SJCRH30 (cell line): ENCODE results near the gene ECE1. TPM values are rescaled to one million over a fixed set of nuclear protein-coding genes. Genes with fewer than 3 reads are reported as not detected.
A peak's percentile ranks its signal among the peaks of the same experiment; 100 is the strongest.

Source experiments
- DNase-seq, 2 experiments: peaks; one replicate each; pipeline ENCODE4 v3.0.0-alpha.2; 2015 to 2020
- H3K27ac ChIP-seq: fragments of 250-450 bp; sonication (Bioruptor Pico); 2 replicates; pipeline ENCODE4 v1.5.1; 2020; ENCODE audit warnings: mild to moderate bottlenecking, moderate library complexity
- H3K27me3 ChIP-seq: fragments of 250-450 bp; sonication (Bioruptor Pico); 2 replicates; pipeline ENCODE4 v1.5.1; 2020; ENCODE audit warnings: mild to moderate bottlenecking, moderate library complexity
- H3K36me3 ChIP-seq: fragments of 250-450 bp; sonication (Bioruptor Pico); 2 replicates; pipeline ENCODE4 v1.5.1; 2020; ENCODE audit warnings: mild to moderate bottlenecking, moderate library complexity
- H3K4me1 ChIP-seq: fragments of 250-450 bp; sonication (Bioruptor Pico); 2 replicates; pipeline ENCODE4 v1.5.1; 2020; ENCODE audit warnings: mild to moderate bottlenecking, moderate library complexity
- H3K4me3 ChIP-seq: fragments of 250-450 bp; sonication (Bioruptor Pico); 2 replicates; pipeline ENCODE4 v1.5.1; 2020; ENCODE audit warnings: mild to moderate bottlenecking, moderate library complexity
- H3K9me3 ChIP-seq: fragments of 250-450 bp; sonication (Bioruptor Pico); replicated peaks from 2 replicates; pipeline ENCODE4 v1.5.1; 2020; ENCODE audit warnings: mild to moderate bottlenecking, moderate library complexity
- total RNA-seq: library from RNA; depleted of rRNA; stranded (reverse); fragments of >200 nt; shearing (Covaris generic); gene quantifications from 2 replicates; pipeline ENCODE4 v1.2.3, GENCODE V29; 2014

Gene ECE1
- total RNA-seq, 1 experiment from 2014 or later = 74.5 TPM

DNA sequence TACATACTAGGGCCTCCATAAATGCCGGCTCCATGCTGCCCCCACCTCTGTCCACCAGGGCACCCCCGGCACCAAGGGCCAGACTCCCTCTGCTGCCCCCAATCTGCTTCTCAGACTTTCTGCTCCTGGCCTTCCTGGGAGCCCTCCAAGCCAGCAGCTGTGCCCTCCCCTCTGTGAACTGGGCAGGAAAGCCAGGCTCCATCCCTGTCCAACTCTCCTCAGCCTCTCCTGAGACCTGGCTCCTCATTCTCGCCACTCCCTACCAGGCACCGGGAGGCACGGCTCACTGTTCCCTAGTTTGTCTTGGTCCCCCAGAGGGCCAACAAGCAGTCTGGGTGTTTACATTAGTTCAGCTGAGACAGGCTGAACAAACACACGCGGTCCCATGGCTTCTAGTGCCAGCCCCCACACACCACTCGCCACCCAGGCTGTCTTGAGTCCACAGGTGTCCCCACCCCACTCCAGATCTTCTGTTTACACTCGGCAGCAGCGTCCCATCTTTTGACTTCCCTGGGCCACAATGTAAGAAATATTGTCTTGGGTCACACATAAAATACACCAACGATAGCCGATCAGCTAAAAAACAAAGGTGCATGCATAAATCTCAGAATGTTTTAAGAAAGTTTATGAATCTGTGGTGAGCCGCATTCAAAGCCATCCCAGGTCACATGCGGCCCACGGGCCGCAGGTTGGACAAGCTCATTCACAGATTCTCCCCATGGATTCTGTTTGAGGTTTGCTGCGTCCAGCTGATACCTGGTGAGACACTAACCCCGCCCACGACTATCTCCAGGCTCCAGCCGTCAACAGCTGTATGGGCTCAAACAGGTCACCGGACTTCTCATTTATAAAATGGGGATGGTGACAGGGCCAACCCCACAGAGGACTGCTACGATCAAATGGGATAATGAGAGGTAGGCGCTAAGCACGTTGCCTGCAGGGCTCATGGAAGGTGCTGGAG lies 29.5 kb upstream of the ECE1 start:
- Histone ChIP-seq H3K27me3 (no peaks in the 10 kb centered on the region), H3K4me3 (peak overlapping the region; percentile 28), H3K4me1 (peaks cover 65% of the 10 kb centered on the region), H3K27ac (peak overlapping the region; percentile 68), H3K9me3 (no peaks in the 10 kb centered on the region), H3K36me3 (no peaks in the 10 kb centered on the region)
- DNase-seq = peak; percentile 78 to 81

GRCh38 chr1:21318714-21319159 lies 28.5 kb upstream of the ECE1 start:
- H3K27me3 ChIP-seq = no peaks in the 10 kb centered on the region
- peak overlapping the region; percentile 28 for H3K4me3 ChIP-seq
- no peaks in the 10 kb centered on the region for H3K9me3 ChIP-seq
- H3K36me3 ChIP-seq = no peaks in the 10 kb centered on the region
- H3K27ac ChIP-seq = peak overlapping the region; percentile 68
- peaks cover 57% of the 10 kb centered on the region for H3K4me1 ChIP-seq
- peak; percentile 98 to 99 for DNase-seq

DNA sequence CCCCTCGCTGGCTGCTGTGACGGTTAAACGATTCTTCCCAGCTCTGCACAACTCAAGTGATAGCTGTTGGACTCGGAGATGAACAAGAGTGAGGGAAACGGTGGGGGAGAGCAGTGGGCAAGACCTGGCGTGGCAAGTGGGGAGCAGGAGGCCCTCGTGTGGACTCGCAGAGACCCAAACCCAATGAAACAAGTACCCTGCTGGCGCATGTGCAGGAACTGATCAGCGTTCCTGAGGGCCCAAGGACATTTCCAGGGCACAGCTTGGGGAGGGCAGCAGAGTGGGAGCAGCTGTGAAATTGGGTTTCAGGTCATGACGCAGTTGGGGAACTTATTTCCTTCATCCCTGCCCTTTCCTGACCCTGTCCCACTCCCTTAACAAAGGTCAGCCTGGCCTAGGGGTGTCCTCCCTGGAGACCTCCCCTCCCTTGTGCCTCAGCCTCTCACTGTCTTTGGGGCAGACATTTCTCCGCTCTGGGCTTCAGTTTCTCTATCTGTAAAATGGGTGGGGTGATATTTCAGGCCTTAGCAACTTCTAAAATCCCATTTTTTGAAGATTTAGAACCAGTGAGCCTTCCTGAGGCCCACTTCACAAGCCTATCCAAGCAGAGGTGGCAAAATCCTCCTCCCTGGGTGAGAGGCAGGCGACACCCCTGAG lies 27.9 kb upstream of the ECE1 start:
- no peak for DNase-seq
- H3K27me3 ChIP-seq = no peaks in the 10 kb centered on the region
- peak overlapping the region; percentile 68 for H3K27ac ChIP-seq
- H3K4me3 ChIP-seq = no peak overlapping the region
- H3K4me1 ChIP-seq = peaks cover 57% of the 10 kb centered on the region
- no peaks in the 10 kb centered on the region for H3K9me3 ChIP-seq
- no peaks in the 10 kb centered on the region for H3K36me3 ChIP-seq

- Histone ChIP-seq H3K4me1 (peaks cover 59% of the 10 kb centered on the region), H3K27ac (no peak overlapping the region), H3K4me3 (no peak overlapping the region), H3K36me3 (no peaks in the 10 kb centered on the region), H3K27me3 (no peaks in the 10 kb centered on the region), H3K9me3 (no peaks in the 10 kb centered on the region)
- no peak for DNase-seq
Observed at GRCh38 chr1:21317690-21318043, 27.4 kb upstream of the ECE1 start.

DNA sequence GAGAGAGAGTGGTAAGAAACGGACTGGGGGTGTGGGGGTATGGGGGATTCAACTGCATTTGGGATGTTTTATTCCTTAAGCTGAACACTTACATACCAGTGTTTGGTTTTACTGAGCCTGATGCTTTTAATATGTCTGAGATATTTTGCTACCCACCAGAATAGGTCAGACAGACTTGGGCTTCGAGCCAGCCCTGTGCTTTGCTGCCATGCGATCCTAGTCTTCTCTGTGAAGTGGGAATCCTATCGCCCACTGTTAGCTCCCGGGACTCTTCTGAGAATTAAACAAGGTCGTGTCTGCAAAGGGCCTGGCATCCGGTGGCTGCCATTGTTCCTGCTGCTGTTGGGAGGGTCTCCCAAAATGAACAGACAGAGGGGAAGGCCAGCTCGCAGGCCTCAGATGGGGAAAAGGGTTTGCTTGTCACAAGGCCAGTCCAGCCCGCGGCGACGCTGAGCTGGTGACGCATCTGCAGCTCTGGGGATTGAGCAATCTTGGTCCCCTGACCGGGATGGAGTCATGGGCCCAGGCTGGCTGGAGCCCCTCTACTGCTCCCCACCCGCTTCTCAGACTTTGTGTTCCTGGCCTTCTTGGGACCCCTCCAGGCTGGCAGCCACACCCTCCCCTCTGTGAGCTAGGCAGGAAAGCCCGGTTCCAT lies 26.9 kb upstream of the ECE1 start:
- Histone ChIP-seq H3K4me1 (peaks cover 56% of the 10 kb centered on the region), H3K4me3 (no peak overlapping the region), H3K27ac (no peak overlapping the region), H3K27me3 (no peaks in the 10 kb centered on the region), H3K9me3 (no peaks in the 10 kb centered on the region), H3K36me3 (no peaks in the 10 kb centered on the region)
- no peak for DNase-seq

DNA sequence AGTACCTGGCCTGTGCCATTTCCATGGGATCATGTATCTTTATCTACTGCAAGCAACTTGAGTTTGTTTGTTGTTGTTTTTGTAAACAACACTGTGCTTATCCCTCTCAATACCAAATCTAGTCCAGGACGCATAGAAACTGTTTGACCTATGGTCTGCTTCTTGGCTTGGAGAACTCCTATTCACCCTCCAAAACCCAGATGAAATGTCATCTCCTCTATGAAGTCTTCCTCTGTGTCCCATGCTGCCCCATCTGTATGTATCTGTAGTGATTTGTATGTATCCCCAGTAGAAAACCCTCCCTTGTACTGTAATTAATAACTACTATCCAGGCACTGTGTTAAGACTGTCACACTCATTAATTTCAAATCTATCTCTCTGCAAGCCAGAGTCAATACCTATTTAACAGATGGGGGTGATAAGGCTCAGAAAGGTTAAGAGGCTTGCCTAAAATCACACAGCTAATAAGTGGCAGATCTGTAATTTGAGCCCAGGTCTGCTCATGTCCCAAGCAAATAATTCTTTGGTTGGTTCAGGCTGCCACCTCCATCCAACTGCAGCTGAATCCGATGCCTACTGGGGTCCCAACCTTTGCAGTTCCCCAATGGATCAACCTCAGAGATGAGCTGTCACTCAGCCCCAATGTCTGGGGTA lies 24.6 kb upstream of the ECE1 start:
- DNase-seq = no peak
- no peak overlapping the region for H3K27ac ChIP-seq
- H3K4me1 ChIP-seq = peaks cover 47% of the 10 kb centered on the region
- H3K36me3 ChIP-seq = no peaks in the 10 kb centered on the region
- H3K9me3 ChIP-seq = no peaks in the 10 kb centered on the region
- H3K27me3 ChIP-seq = no peaks in the 10 kb centered on the region
- H3K4me3 ChIP-seq = no peak overlapping the region

GRCh38 chr1:21313886-21314721 lies 23.8 kb upstream of the ECE1 start:
- H3K4me1 ChIP-seq = peaks cover 44% of the 10 kb centered on the region
- H3K9me3 ChIP-seq = no peaks in the 10 kb centered on the region
- H3K27ac ChIP-seq = no peak overlapping the region

DNA sequence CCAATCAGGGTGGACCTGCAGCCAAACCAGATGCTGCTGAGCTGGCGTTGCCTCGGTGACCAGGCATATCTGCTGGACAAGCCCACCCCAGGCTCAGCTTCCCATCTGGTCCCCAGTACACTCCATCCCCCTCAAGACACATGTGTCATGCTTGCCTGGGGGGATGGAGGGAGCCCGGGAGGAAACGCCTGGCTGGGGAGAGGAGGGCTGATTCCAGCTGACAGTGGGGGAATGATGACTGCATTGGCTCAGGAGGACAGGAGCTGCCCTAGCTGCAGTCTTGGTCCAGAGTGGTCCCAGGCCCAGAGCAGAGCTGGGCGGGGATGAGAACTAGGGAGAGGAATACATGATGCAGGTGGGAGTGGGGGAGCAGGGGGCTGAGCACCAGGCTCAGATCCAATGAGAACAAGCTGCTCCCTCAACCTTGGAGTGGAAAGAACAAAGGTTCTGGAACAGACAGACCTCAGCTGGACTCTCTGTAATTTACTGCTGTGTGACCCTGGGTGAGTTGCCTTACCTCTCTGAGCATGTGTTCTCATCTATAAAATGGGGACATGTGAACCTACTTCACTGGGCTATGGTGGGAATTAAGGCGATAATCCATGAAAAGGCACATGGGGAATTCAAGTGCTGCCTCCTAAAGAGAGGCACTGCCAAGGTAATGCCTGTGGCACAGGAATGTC lies 23.1 kb upstream of the ECE1 start:
- Histone ChIP-seq H3K27ac (no peak overlapping the region), H3K36me3 (no peaks in the 10 kb centered on the region), H3K27me3 (no peaks in the 10 kb centered on the region), H3K4me3 (no peak overlapping the region), H3K9me3 (no peaks in the 10 kb centered on the region), H3K4me1 (peaks cover 45% of the 10 kb centered on the region)
- DNase-seq = peak; percentile 74 to 75

More at GRCh38 chr1:21313886-21314721, 23.8 kb upstream of the ECE1 start:
- no peak for DNase-seq
- H3K36me3 ChIP-seq = no peaks in the 10 kb centered on the region
- H3K4me3 ChIP-seq = no peak overlapping the region
- H3K27me3 ChIP-seq = no peaks in the 10 kb centered on the region

DNA sequence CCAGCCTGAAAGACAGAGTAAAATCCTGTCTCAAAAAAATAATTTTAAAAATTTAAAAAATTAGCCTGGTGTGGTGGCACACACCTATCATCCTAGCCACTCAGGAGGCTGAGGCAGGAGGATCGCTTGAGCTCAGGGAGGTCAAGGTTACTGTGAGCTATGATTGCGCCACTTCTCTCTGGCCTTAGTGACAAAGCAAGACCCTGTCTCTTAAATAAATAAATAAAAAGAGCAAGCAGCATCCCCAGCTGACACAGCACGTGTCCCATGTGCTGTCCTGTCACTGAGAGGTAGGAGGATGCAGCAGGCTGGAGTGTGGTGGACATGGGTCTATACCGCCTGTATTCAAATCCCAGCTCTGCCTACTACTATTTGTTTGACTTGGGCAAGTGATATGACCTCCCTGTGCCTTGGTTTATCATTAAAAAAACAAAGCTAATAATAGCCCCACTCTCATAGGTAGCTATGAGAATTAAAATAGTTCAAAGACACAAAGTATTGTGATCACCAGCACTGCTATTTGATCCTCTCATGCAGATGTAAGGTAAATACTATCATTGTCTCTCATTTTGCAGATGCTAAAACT lies 22.2 kb upstream of the ECE1 start:
- no peak for DNase-seq
- Histone ChIP-seq H3K9me3 (no peaks in the 10 kb centered on the region), H3K27ac (no peak overlapping the region), H3K4me3 (no peak overlapping the region), H3K36me3 (no peaks in the 10 kb centered on the region), H3K27me3 (no peaks in the 10 kb centered on the region), H3K4me1 (peaks cover 49% of the 10 kb centered on the region)

GRCh38 chr1:21311016-21311415 lies 20.8 kb upstream of the ECE1 start:
- Histone ChIP-seq H3K9me3 (no peaks in the 10 kb centered on the region), H3K27me3 (no peaks in the 10 kb centered on the region), H3K4me1 (peaks cover 53% of the 10 kb centered on the region), H3K27ac (no peak overlapping the region), H3K4me3 (no peak overlapping the region), H3K36me3 (no peaks in the 10 kb centered on the region)
- DNase-seq = peak; percentile 62 to 66

GRCh38 chr1:21308847-21309652 lies 18.8 kb upstream of the ECE1 start:
- H3K36me3 ChIP-seq = no peaks in the 10 kb centered on the region
- H3K4me1 ChIP-seq = peaks cover 71% of the 10 kb centered on the region
- no peak overlapping the region for H3K27ac ChIP-seq
- DNase-seq = no peak
- H3K27me3 ChIP-seq = no peaks in the 10 kb centered on the region
- no peaks in the 10 kb centered on the region for H3K9me3 ChIP-seq
- H3K4me3 ChIP-seq = no peak overlapping the region

DNA sequence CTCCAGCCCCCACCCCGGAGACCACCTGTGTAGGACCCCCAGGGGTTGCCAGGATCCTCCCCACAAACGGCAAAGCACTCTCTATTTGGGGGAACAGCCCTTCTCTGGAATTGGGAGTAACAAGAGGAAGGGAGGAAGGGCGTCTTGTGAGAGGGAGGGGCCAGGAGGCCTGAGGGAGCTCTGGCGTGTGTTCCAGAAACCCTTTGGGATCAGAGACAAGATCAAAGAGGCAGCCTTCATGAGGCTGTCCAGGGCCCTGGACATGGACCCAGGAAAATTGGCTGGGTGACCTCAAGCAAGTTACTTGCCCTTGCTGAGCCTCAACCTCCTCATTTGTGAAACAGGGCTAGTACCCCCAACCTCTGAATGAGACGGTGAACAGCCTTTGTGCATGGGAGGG lies 18.1 kb upstream of the ECE1 start:
- no peak overlapping the region for H3K4me3 ChIP-seq
- no peaks in the 10 kb centered on the region for H3K27me3 ChIP-seq
- DNase-seq = no peak
- no peaks in the 10 kb centered on the region for H3K9me3 ChIP-seq
- no peaks in the 10 kb centered on the region for H3K36me3 ChIP-seq
- H3K4me1 ChIP-seq = peaks cover 70% of the 10 kb centered on the region
- no peak overlapping the region for H3K27ac ChIP-seq
